Erythroblast (primary cell): ENCODE results near the gene UBR7.
"Not testable (repeated sequence)": the region's sequence is repeated elsewhere in the genome, so short reads cannot be mapped to it uniquely, and the experiment has no call there.

Source experiments
- GATA1 ChIP-seq: IDR thresholded peaks from 2 replicates; pipeline ENCODE4 v1.6.1; 2011; ENCODE audit warnings: low read depth, mild to moderate bottlenecking, control low read depth, low read length, moderate library complexity
- POLR2A ChIP-seq: IDR thresholded peaks from 2 replicates; pipeline ENCODE4 v1.6.1; 2011; ENCODE audit warnings: mild to moderate bottlenecking, low read length

- not testable (repeated sequence) for TF ChIP-seq POLR2A, GATA1
Observed at GRCh38 chr14:93170141-93170540, 36.9 kb upstream of the UBR7 start.
